OCI-LY3 (cell line): ENCODE data around the gene ADAMTS2.

Experiments
- CTCF ChIP-seq: fragments of 200-600, 300-600 bp; sonication (generic); IDR thresholded peaks from 2 replicates; pipeline ENCODE4 v1.5.1; 2014; ENCODE audit warnings: antibody characterized with exemption, low read length, low read depth
- EZH2phosphoT487 ChIP-seq: fragments of 200-600 bp; shearing (Covaris generic); IDR thresholded peaks from 2 replicates; pipeline ENCODE4 v1.6.1; 2018; ENCODE audit warnings: antibody characterized with exemption, mixed run types, low read depth

GRCh38 chr5:179151286-179152118, 193.8 kb downstream of the ADAMTS2 start:
- no peak for TF ChIP-seq CTCF
- TF ChIP-seq EZH2phosphoT487: no peak
